Mesendoderm (in vitro differentiated cells): ENCODE data around the gene SMC5.

Experiments used
- DNase-seq: peaks from one replicate; pipeline ENCODE4 v3.0.0; 2013
- H2AK5ac ChIP-seq: 2 replicates; pipeline ENCODE4 v1.6.1; 2013; ENCODE audit warnings: low read length, inconsistent platforms
- H2BK120ac ChIP-seq: 2 replicates; pipeline ENCODE4 v1.6.1; 2013; ENCODE audit warnings: low read depth, mild to moderate bottlenecking, low read length, moderate library complexity, mixed read lengths
- H2BK15ac ChIP-seq: replicated peaks from 2 replicates; pipeline ENCODE4 v1.6.1; 2013; ENCODE audit warnings: low read depth, mild to moderate bottlenecking, moderate library complexity
- H2BK5ac ChIP-seq: 2 replicates; pipeline ENCODE4 v1.6.1; 2013; ENCODE audit warnings: low read length, inconsistent platforms
- H3K18ac ChIP-seq: 2 replicates; pipeline ENCODE4 v1.6.1; 2013; ENCODE audit warnings: mild to moderate bottlenecking, low read length, mixed read lengths
- H3K23ac ChIP-seq: one replicate; pipeline ENCODE4 v1.6.1; 2013; ENCODE audit warnings: low read length
- H3K27ac ChIP-seq: 2 replicates; pipeline ENCODE4 v1.5.1; 2013; ENCODE audit warnings: low read depth, mild to moderate bottlenecking, inconsistent platforms, low read length, moderate library complexity
- H3K27me3 ChIP-seq: 2 replicates; pipeline ENCODE4 v1.6.1; 2013; ENCODE audit warnings: low read length, control low read depth, mild to moderate bottlenecking, inconsistent platforms; ENCODE audit not compliant: insufficient read depth, poor library complexity
- H3K36me3 ChIP-seq: 2 replicates; pipeline ENCODE4 v1.6.1; 2013; ENCODE audit warnings: low read length, inconsistent platforms; ENCODE audit not compliant: control insufficient read depth, insufficient read depth
- H3K4ac ChIP-seq: one replicate; pipeline ENCODE4 v1.6.1; 2013; ENCODE audit warnings: low read depth, mild to moderate bottlenecking, low read length, moderate library complexity
- H3K4me1 ChIP-seq: 2 replicates; pipeline ENCODE4 v1.6.1; 2013; ENCODE audit warnings: low read depth, low read length, inconsistent platforms; ENCODE audit not compliant: control insufficient read depth
- H3K4me2 ChIP-seq: 2 replicates; pipeline ENCODE4 v1.6.1; 2013; ENCODE audit warnings: low read length
- H3K4me3 ChIP-seq: 2 replicates; pipeline ENCODE4 v1.5.1; 2013; ENCODE audit warnings: mild to moderate bottlenecking, low read length
- H3K56ac ChIP-seq: one replicate; pipeline ENCODE4 v1.6.1; 2013; ENCODE audit warnings: low read length
- H3K79me1 ChIP-seq: 2 replicates; pipeline ENCODE4 v1.6.1; 2013; ENCODE audit warnings: low read length, inconsistent platforms
- H3K79me2 ChIP-seq: 2 replicates; pipeline ENCODE4 v1.6.1; 2013; ENCODE audit warnings: mild to moderate bottlenecking, low read length; ENCODE audit not compliant: control insufficient read depth, insufficient read depth
- H3K9ac ChIP-seq: 2 replicates; pipeline ENCODE4 v1.6.1; 2013; ENCODE audit warnings: low read length, inconsistent platforms
- H4K5ac ChIP-seq: one replicate; pipeline ENCODE4 v1.6.1; 2013; ENCODE audit warnings: low read length
- H4K8ac ChIP-seq: one replicate; pipeline ENCODE4 v1.6.1; 2013; ENCODE audit warnings: low read depth, mild to moderate bottlenecking, control low read depth, low read length, moderate library complexity
- WGBS: extraction: QIAGEN DNeasy Blood & Tissue Kit; methylation state at CpG from one replicate; pipeline ENCODE4 v1.1.7; 2013; ENCODE audit warnings: low lambda C conversion rate, missing lambda C conversion rate; ENCODE audit not compliant: insufficient coverage; ENCODE audit errors: extremely low coverage; 5-methylcytosine and 5-hydroxymethylcytosine counted together

Gene SMC5

DNA sequence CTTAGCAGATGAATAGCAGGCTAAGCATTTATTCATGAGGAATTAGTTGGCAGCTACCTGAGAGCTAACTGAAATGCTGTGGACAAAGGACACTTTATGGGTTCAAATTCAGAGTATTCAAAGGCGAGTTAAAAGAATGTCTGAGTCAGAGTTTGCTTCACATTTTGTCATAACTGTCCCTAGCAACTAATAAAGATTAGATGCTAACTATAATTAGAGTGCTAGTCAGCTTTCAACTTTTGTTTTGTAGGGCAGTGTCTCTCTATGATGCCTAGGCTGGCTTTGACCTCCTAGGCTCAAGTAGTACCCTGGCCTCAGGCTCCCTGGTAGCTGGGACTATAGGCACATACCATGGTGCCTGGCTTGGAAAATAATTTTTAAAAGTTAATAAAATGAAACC, 4.6 kb downstream of the SMC5 start:
- H3K79me1 ChIP-seq = peaks cover 20% of the 10 kb centered on the region
- no peak for DNase-seq
- peaks cover 44% of the 10 kb centered on the region for H3K79me2 ChIP-seq
- H3K4me2 ChIP-seq = no peak overlapping the region
- no peak overlapping the region for H2BK5ac ChIP-seq
- H2BK120ac ChIP-seq = no peak overlapping the region
- H2AK5ac ChIP-seq = no peak overlapping the region
- no peak overlapping the region for H3K27ac ChIP-seq
- H3K36me3 ChIP-seq = peaks cover 6% of the 10 kb centered on the region
- no peaks in the 10 kb centered on the region for H3K27me3 ChIP-seq
- no peak overlapping the region for H3K23ac ChIP-seq
- no peak overlapping the region for H3K9ac ChIP-seq
- H3K4ac ChIP-seq = no peak overlapping the region
- no peak overlapping the region for H4K8ac ChIP-seq
- H3K18ac ChIP-seq = no peak overlapping the region
- no peak overlapping the region for H3K56ac ChIP-seq
- no peak overlapping the region for H4K5ac ChIP-seq
- H3K4me1 ChIP-seq = peaks cover 2% of the 10 kb centered on the region
- whole genome bisulfite sequencing = no CpG with 5 or more reads among the region's 1 CpG
- no peak overlapping the region for H3K4me3 ChIP-seq
- no peak overlapping the region for H2BK15ac ChIP-seq

GRCh38 chr9:70278305-70278704, 19.5 kb downstream of the SMC5 start:
- Histone ChIP-seq H4K5ac (no peak overlapping the region), H2BK15ac (no peak overlapping the region), H3K4ac (no peak overlapping the region), H3K27ac (no peak overlapping the region), H2BK5ac (no peak overlapping the region), H2AK5ac (no peak overlapping the region), H3K4me3 (no peak overlapping the region), H3K79me2 (no peaks in the 10 kb centered on the region), H4K8ac (no peak overlapping the region), H3K36me3 (no peaks in the 10 kb centered on the region), H3K4me2 (no peak overlapping the region), H2BK120ac (no peak overlapping the region), H3K23ac (no peak overlapping the region), H3K56ac (no peak overlapping the region), H3K27me3 (no peaks in the 10 kb centered on the region), H3K18ac (no peak overlapping the region), H3K9ac (no peak overlapping the region), H3K4me1 (no peaks in the 10 kb centered on the region), H3K79me1 (peaks cover 1% of the 10 kb centered on the region)
- no CpG with 5 or more reads among the region's 2 CpGs for WGBS
- no peak for DNase-seq

DNA sequence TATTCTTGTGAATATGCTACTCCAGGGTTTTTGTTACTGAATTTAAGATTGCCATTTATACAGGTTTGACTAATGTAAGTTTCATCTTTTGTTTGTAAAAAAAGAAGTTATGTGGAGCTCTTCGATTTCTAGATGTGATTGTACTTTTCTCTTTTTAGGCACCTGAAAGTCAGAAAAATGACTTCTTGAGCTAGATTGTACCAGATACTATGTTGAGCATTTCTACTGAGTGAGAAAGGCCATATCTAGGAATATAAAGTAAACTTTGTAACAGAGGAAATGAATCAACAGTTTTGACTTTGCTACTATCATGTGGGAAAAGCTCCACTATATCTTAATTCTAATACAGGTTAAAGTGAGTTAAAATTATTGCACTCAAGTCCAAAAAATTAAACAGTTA, 25.1 kb downstream of the SMC5 start:
- Histone ChIP-seq H3K4me1 (no peaks in the 10 kb centered on the region), H2BK120ac (no peak overlapping the region), H3K79me2 (no peaks in the 10 kb centered on the region), H3K27ac (no peak overlapping the region), H4K8ac (no peak overlapping the region), H4K5ac (no peak overlapping the region), H3K4me3 (no peak overlapping the region), H3K18ac (no peak overlapping the region), H3K27me3 (no peaks in the 10 kb centered on the region), H3K79me1 (no peaks in the 10 kb centered on the region), H3K56ac (no peak overlapping the region), H2BK5ac (no peak overlapping the region), H3K4me2 (no peak overlapping the region), H2AK5ac (no peak overlapping the region), H3K23ac (no peak overlapping the region), H2BK15ac (no peak overlapping the region), H3K4ac (no peak overlapping the region), H3K36me3 (no peaks in the 10 kb centered on the region), H3K9ac (no peak overlapping the region)
- WGBS = no CpG with 5 or more reads among the region's 1 CpG
- no peak for DNase-seq

- Histone ChIP-seq H2BK15ac (no peak overlapping the region), H3K27me3 (no peaks in the 10 kb centered on the region), H3K9ac (no peak overlapping the region), H2BK5ac (no peak overlapping the region), H3K18ac (no peak overlapping the region), H3K4me3 (no peak overlapping the region), H4K5ac (no peak overlapping the region), H3K23ac (no peak overlapping the region), H3K56ac (no peak overlapping the region), H3K4me1 (no peaks in the 10 kb centered on the region), H3K4ac (no peak overlapping the region), H3K27ac (no peak overlapping the region), H3K79me2 (no peaks in the 10 kb centered on the region), H2AK5ac (no peak overlapping the region), H3K79me1 (no peaks in the 10 kb centered on the region), H3K4me2 (no peak overlapping the region), H3K36me3 (no peaks in the 10 kb centered on the region), H4K8ac (no peak overlapping the region), H2BK120ac (no peak overlapping the region)
- DNase-seq = no peak
- WGBS = no CpG with 5 or more reads among the region's 3 CpGs
These were observed 26.5 kb downstream of the SMC5 start for GRCh38 chr9:70285246-70285645.

GRCh38 chr9:70285981-70286598, 27.3 kb downstream of the SMC5 start:
- no peak overlapping the region for H2BK120ac ChIP-seq
- no peak overlapping the region for H3K4ac ChIP-seq
- H2AK5ac ChIP-seq = no peak overlapping the region
- no peak overlapping the region for H3K27ac ChIP-seq
- no peak for DNase-seq
- H2BK5ac ChIP-seq = no peak overlapping the region
- no peaks in the 10 kb centered on the region for H3K27me3 ChIP-seq
- no peak overlapping the region for H2BK15ac ChIP-seq
- H3K23ac ChIP-seq = no peak overlapping the region
- H4K8ac ChIP-seq = no peak overlapping the region
- no peak overlapping the region for H4K5ac ChIP-seq
- no peak overlapping the region for H3K4me2 ChIP-seq
- H3K56ac ChIP-seq = no peak overlapping the region
- H3K4me3 ChIP-seq = no peak overlapping the region
- no peaks in the 10 kb centered on the region for H3K36me3 ChIP-seq
- H3K18ac ChIP-seq = no peak overlapping the region
- H3K79me1 ChIP-seq = no peaks in the 10 kb centered on the region
- no CpG with 5 or more reads among the region's 4 CpGs for WGBS
- H3K9ac ChIP-seq = no peak overlapping the region
- no peaks in the 10 kb centered on the region for H3K79me2 ChIP-seq
- no peaks in the 10 kb centered on the region for H3K4me1 ChIP-seq

DNA sequence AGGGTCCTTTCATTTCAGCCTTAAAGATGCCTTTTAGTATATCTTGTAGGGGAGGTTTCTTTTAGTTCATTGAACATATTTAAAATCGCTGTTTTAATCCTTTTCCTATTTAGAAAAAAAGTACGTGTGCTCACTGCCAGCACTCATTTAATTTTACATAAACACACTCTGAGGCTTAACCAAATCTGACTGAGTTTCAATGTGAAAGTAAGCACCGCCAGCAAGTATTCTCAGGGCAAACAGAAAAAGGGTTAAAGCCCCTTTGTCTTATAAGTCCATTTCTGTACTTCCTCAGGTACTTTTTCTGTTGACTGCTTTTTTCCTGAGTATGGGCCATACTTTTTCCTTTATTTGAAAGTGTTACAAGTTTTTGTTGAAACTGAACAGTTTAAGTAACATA, 31.8 kb downstream of the SMC5 start:
- no peak overlapping the region for H4K5ac ChIP-seq
- H3K4me1 ChIP-seq = no peaks in the 10 kb centered on the region
- H3K9ac ChIP-seq = no peak overlapping the region
- H3K27ac ChIP-seq = no peak overlapping the region
- no CpG with 5 or more reads among the region's 3 CpGs for WGBS
- H3K56ac ChIP-seq = no peak overlapping the region
- no peak overlapping the region for H3K4ac ChIP-seq
- no peak overlapping the region for H3K18ac ChIP-seq
- H4K8ac ChIP-seq = no peak overlapping the region
- H2AK5ac ChIP-seq = no peak overlapping the region
- no peaks in the 10 kb centered on the region for H3K79me1 ChIP-seq
- H3K4me2 ChIP-seq = no peak overlapping the region
- H2BK120ac ChIP-seq = no peak overlapping the region
- no peaks in the 10 kb centered on the region for H3K27me3 ChIP-seq
- no peak for DNase-seq
- no peak overlapping the region for H2BK15ac ChIP-seq
- no peak overlapping the region for H3K4me3 ChIP-seq
- no peak overlapping the region for H3K23ac ChIP-seq
- H3K36me3 ChIP-seq = no peaks in the 10 kb centered on the region
- H2BK5ac ChIP-seq = no peak overlapping the region
- H3K79me2 ChIP-seq = no peaks in the 10 kb centered on the region
